Loucy (cell line): ENCODE data around the gene SMARCB1.

Source experiments
- H2AFZ ChIP-seq: fragments of 200-600 bp; sonication (generic); 2 replicates; pipeline ENCODE4 v1.6.0; 2016; ENCODE audit warnings: antibody characterized with exemption, mild to moderate bottlenecking, low read length, moderate library complexity
- H3F3A ChIP-seq: fragments of 200-600 bp; 2 replicates; pipeline ENCODE4 v1.6.0; 2016; ENCODE audit warnings: antibody characterized with exemption, low read depth, mild to moderate bottlenecking
- H3K27me3 ChIP-seq: fragments of 200-600 bp; sonication (generic); 2 replicates; pipeline ENCODE4 v1.6.1; 2014; ENCODE audit warnings: low read length, mild to moderate bottlenecking; ENCODE audit not compliant: insufficient read depth, poor library complexity, severe bottlenecking
- H3K36me3 ChIP-seq: fragments of 200-600 bp; sonication (generic); 2 replicates; pipeline ENCODE4 v1.6.1; 2016; ENCODE audit warnings: low read length; ENCODE audit not compliant: insufficient read depth
- H3K4me1 ChIP-seq: fragments of 200-600 bp; sonication (generic); 2 replicates; pipeline ENCODE4 v1.5.1; 2014; ENCODE audit warnings: low read length, mild to moderate bottlenecking; ENCODE audit not compliant: insufficient read depth, poor library complexity, severe bottlenecking
- H3K4me2 ChIP-seq: fragments of 200-600 bp; sonication (generic); 2 replicates; pipeline ENCODE4 v1.6.0; 2014; ENCODE audit warnings: antibody characterized with exemption, low read length, low read depth, mild to moderate bottlenecking; ENCODE audit not compliant: poor library complexity, severe bottlenecking
- H3K4me3 ChIP-seq: fragments of 200-600 bp; sonication (generic); 2 replicates; pipeline ENCODE4 v1.5.1; 2014; ENCODE audit warnings: low read length, mild to moderate bottlenecking, mixed read lengths; ENCODE audit not compliant: poor library complexity, severe bottlenecking
- H3K79me2 ChIP-seq: fragments of 200-600 bp; sonication (generic); 2 replicates; pipeline ENCODE4 v1.6.1; 2014; ENCODE audit warnings: low read length; ENCODE audit not compliant: insufficient read depth
- H3K9ac ChIP-seq: fragments of 200-600 bp; sonication (generic); 2 replicates; pipeline ENCODE4 v1.6.0; 2014; ENCODE audit warnings: mild to moderate bottlenecking, low read depth, low read length, moderate library complexity; ENCODE audit not compliant: poor library complexity, severe bottlenecking
- H3K9me2 ChIP-seq: fragments of 200-600 bp; sonication (generic); replicated peaks from 2 replicates; pipeline ENCODE4 v1.6.1; 2016; ENCODE audit warnings: low read depth, low read length, mixed read lengths
- H3K9me3 ChIP-seq: fragments of 200-600 bp; sonication (generic); 2 replicates; pipeline ENCODE4 v1.6.1; 2014; ENCODE audit warnings: mild to moderate bottlenecking, antibody characterized with exemption, low read length, low read depth; ENCODE audit not compliant: insufficient read depth
- H4K20me1 ChIP-seq: fragments of 200-600 bp; sonication (generic); 2 replicates; pipeline ENCODE4 v1.6.0; 2014; ENCODE audit warnings: antibody characterized with exemption, low read length, mild to moderate bottlenecking; ENCODE audit not compliant: insufficient read depth, poor library complexity, severe bottlenecking
- CTCF ChIP-seq: fragments of 200-600 bp; sonication (generic); conservative IDR thresholded peaks from 2 replicates; pipeline ENCODE4 v1.5.1; 2014; ENCODE audit warnings: mild to moderate bottlenecking, antibody characterized with exemption, low read length
- EZH2phosphoT487 ChIP-seq: fragments of 200-600 bp; IDR thresholded peaks from 2 replicates; pipeline ENCODE4 v1.6.1; 2018; ENCODE audit warnings: antibody characterized with exemption, mild to moderate bottlenecking, moderate library complexity, borderline replicate concordance

Gene SMARCB1

GRCh38 chr22:23834406-23834792 lies 47.6 kb downstream of the SMARCB1 start:
- Histone ChIP-seq H3K4me3 (no peak overlapping the region), H3K9me2 (no peaks in the 10 kb centered on the region), H3F3A (no peaks in the 10 kb centered on the region), H2AFZ (no peak overlapping the region), H3K27me3 (no peaks in the 10 kb centered on the region), H3K36me3 (peaks cover 69% of the 10 kb centered on the region; the same call in 1 of the 2 replicates), H3K4me2 (no peak overlapping the region), H3K9ac (no peak overlapping the region), H3K9me3 (no peaks in the 10 kb centered on the region), H4K20me1 (peaks cover 6% of the 10 kb centered on the region), H3K79me2 (peaks cover 23% of the 10 kb centered on the region; the same call in 1 of the 2 replicates), H3K4me1 (peaks cover 7% of the 10 kb centered on the region)
- TF ChIP-seq CTCF, result no peak

- Histone ChIP-seq H3K4me1 (peaks cover 11% of the 10 kb centered on the region), H3K4me2 (no peak overlapping the region), H4K20me1 (peaks cover 6% of the 10 kb centered on the region), H3K79me2 (peaks cover 23% of the 10 kb centered on the region; the same call in 1 of the 2 replicates), H3K9ac (no peak overlapping the region), H3K9me2 (no peaks in the 10 kb centered on the region), H3K36me3 (peaks cover 64% of the 10 kb centered on the region; the same call in 1 of the 2 replicates), H3F3A (no peaks in the 10 kb centered on the region), H3K4me3 (no peak overlapping the region), H3K9me3 (no peaks in the 10 kb centered on the region), H3K27me3 (no peaks in the 10 kb centered on the region), H2AFZ (no peak overlapping the region)
- TF ChIP-seq EZH2phosphoT487 (no peak), CTCF (no peak)
These were observed 48.2 kb downstream of the SMARCB1 start for GRCh38 chr22:23834793-23835483.

- no peak overlapping the region for H2AFZ ChIP-seq
- H3K9me3 ChIP-seq, result no peaks in the 10 kb centered on the region
- H3F3A ChIP-seq, result no peaks in the 10 kb centered on the region
- H3K36me3 ChIP-seq, result peaks cover 59% of the 10 kb centered on the region; the same call in 1 of the 2 replicates
- H3K4me3 ChIP-seq, result no peak overlapping the region
- no peaks in the 10 kb centered on the region for H3K9me2 ChIP-seq
- peaks cover 11% of the 10 kb centered on the region for H3K4me1 ChIP-seq
- peaks cover 23% of the 10 kb centered on the region; the same call in 1 of the 2 replicates for H3K79me2 ChIP-seq
- peaks cover 6% of the 10 kb centered on the region for H4K20me1 ChIP-seq
- TF ChIP-seq EZH2phosphoT487 (no peak), CTCF (no peak)
- H3K27me3 ChIP-seq, result no peaks in the 10 kb centered on the region
- no peak overlapping the region for H3K4me2 ChIP-seq
- no peak overlapping the region for H3K9ac ChIP-seq
These were observed 48.8 kb downstream of the SMARCB1 start for GRCh38 chr22:23835484-23836144.
